Hepatocyte (in vitro differentiated cells): ENCODE results near the gene COL2A1.

Source experiments
- CTCF ChIP-seq: fragments of 200-600 bp; sonication (generic); IDR thresholded peaks from 2 replicates; pipeline ENCODE4 v1.5.1; 2016; ENCODE audit warnings: antibody characterized with exemption, mild to moderate bottlenecking; ENCODE audit not compliant: poor library complexity
- EZH2 ChIP-seq: fragments of 200-600 bp; sonication (generic); IDR thresholded peaks from 2 replicates; pipeline ENCODE4 v1.6.1; 2016; ENCODE audit warnings: antibody characterized with exemption, mild to moderate bottlenecking, borderline replicate concordance

GRCh38 chr12:48027183-48028002, 23.1 kb upstream of the COL2A1 start:
- TF ChIP-seq CTCF (no peak), EZH2 (no peak)
